Neural progenitor cell (in vitro differentiated cells): ENCODE measurements around the gene CHST14.
"Not testable (repeated sequence)": the region's sequence is repeated elsewhere in the genome, so short reads cannot be mapped to it uniquely, and the experiment has no call there.

Source experiments
- CTCF ChIP-seq: fragments of 200-600 bp; sonication (generic); IDR thresholded peaks from 2 replicates; pipeline ENCODE4 v1.5.1; 2017; ENCODE audit warnings: antibody characterized with exemption, mild to moderate bottlenecking
- EZH2 ChIP-seq: fragments of 200-600 bp; sonication (generic); IDR thresholded peaks from 2 replicates; pipeline ENCODE4 v1.6.1; 2017; ENCODE audit warnings: antibody characterized with exemption, mild to moderate bottlenecking, moderate library complexity

GRCh38 chr15:40453941-40454340 lies 16.8 kb upstream of the CHST14 start:
- not testable (repeated sequence) for TF ChIP-seq CTCF, EZH2
